ENCODE results near the gene DAB2.
"Not testable (repeated sequence)": the region's sequence is repeated elsewhere in the genome, so short reads cannot be mapped to it uniquely, and the experiment has no call there.

DAB2 gene

DNA sequence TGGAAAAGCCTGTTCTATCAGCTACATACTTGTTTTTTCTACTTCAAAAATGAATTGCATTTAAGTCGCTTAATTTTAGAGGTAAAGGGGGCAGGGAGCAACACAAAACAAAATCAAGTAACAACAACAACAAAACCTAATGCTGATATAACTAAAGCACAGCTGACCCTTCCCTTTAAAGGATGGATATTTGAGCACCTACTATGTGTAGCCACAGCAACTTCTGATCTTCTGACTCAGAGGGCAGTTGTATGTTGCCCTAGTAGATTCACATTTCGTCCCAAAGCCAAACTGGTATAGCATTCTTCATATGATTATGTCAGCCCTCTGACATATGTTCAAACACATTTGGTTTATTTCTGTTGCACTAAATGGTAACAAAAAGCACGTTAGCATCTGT is 6.8 kb downstream of the DAB2 start:
- DNase-seq, result no peak

DNA sequence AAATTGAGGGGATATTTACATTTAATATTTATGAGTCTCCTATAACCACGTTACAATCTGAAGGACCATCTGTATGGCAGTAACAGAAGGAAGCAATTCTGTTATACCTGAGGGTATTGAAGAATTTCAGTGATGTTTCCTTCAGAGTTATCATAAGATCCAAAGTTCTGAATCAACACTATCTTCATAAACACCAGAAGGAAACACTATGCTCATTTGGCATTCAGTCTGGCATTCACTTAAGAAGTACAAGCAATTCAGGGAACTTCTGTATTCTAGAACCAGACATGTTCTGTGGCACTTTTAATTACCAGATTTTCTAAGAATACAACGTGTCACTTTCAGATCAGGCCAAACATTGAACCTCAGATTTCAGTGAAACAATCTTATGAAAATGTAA is 9.6 kb downstream of the DAB2 start:
- DNase-seq, result no peak

DNA sequence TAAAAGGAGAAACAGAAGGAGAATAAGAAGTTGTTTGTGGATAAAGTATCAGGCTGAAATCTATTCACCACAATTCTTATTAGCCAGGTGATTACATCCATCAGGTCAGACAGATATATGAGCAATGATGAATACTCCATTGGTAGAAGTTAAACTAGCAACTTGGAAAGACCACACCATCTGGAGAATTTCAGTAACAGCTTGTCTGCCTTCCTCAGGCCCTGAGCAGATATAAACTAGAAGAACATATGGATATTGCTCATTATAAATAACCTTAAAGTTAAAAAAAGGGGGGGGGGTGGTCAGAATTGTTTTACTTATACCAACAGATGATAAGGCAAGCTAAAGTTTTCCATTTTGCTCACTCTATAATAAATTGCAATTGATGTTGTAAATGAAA is 10.4 kb downstream of the DAB2 start:
- no peak for DNase-seq

DNA sequence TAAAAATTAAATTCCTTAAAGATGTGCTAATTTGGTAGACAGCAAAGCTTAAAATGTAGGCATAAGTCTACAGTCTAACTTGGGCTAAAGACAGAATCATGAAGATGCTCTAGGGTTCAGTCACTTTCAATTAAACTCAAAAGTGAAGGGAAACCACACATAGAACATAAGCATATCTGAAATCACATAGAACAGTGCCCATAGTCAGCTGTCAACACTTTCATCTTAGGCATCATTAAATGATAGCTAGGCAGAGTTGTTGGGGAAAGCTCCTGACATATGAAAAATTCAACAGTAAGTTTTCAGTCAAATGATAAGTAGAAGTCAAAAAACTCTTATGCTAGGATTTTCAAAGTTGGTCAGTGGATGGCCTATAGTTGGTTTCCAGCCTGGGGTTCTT is 11.0 kb downstream of the DAB2 start:
- DNase-seq, result no peak

DNA sequence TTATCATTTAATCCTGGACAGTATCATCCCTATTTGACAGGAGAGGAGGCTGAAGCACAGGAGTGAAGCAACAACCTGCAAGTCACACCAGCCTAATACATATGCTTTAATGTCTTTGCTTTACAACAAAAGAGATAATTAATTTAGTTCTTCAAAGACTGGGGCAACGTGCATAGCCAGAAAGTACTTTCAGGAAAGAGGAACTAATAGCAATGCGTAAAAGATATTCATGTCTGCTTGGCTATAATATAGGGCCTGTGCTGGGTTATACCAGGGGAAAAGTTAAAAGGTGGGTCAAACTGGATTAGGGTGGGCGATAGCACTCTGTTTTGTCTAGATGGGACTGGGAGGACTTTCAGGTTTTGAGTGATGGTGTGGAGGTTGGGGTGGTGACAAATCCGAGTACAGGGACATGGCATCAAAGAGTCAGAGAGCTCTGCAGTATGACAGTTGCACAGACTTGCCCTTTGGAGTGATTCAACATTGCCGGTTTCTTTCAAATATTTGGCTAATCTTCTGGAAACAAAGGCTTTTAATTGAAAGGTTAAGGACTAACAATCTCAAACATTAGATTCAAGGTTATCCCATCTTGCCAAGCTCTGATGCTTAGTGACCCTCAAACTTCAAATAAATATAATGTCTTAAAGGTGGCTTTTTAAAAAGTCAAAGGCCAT is 11.9 kb downstream of the DAB2 start:
- DNase-seq, result no peak

DNA sequence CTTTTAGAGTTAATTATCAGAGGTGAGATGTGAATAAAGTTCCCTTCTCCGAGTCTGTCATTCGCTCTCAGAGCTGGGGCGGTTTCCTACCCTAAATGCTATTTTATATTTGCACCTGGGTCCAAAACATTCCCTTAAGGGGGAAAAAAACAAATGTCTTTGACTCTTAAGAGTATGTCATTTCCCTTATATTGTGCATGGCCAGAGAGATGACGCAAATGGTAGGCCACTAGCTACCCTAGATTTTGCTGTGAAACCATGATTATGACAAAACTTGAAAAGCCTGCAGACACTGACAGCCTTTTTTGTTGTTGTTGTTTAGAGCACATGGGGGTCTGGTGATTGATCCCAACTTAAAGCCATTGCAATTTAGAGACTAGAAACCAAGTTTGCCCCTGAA is 12.8 kb downstream of the DAB2 start:
- no peak for DNase-seq

DNA sequence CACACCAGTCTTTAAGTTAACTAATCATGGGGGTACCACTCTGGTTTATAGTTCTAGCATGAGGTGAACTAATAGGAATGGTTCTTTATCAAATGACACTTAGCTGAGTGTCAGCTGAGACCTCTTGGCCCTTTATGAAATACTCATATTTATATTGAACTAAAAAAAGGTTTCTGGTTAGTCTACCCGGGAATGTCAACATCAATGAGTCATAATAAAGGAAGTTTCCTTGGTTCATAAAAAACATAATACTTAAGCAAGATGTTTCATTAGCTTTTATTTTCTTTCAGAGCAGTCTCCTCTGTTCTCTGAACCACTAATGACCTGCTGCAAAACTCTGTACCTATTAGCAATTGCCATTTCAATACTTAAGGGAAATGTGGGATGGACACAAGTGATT is 13.7 kb downstream of the DAB2 start:
- DNase-seq, result no peak

DNA sequence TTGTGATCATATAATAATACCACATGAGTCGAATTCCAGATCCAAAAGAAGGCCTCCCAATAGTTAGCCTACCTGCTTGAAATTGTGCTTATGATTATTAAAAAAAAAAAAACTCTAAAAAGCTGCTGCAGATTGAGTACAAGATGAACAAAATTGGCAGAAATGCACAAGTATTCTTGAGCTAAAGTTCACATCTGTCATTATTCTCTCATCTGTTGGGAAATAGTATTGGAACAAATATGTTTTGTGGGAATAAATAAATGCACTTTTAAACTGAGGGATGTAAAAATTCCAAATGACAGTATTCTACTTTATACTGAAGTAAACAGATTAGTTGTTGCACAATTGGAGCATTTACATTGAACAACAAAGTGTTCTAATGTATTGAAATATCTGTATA is 15.7 kb downstream of the DAB2 start:
- DNase-seq, result no peak

DNA sequence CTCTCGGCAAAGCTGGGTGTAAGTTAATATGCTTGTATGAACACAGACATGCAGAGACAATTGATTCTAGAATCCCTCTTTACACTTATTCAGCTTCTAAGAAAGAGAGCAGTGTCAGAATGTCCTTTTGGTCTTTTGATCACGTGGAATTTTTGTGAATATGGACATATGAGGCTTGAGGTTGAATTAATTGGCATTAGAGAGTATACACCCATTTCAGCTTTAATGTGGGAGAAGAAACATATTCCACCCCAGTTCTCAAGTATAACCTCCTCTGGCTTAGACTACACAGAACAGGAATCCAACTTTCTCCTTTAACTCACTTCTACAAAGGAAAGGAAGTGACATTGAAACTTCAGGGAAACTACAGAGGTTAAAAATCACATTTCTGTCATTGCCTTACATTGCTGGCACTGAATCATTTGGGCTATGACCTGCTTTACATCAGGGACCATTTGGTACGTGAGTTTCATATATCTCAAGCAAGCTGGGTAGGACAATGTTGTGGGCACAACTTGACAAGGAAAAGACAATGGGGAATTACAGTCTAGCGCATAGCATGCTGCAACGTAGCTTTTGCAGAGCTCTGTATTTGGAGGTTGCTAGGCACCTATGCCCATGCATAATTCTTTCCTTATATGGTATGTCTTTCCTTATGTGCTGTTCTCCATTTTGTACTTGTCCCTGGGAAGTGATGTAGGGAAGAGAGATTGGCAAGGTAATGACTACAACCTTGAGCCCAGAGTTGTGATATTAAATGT is 19.5 kb downstream of the DAB2 start:
- no peak for DNase-seq

DNA sequence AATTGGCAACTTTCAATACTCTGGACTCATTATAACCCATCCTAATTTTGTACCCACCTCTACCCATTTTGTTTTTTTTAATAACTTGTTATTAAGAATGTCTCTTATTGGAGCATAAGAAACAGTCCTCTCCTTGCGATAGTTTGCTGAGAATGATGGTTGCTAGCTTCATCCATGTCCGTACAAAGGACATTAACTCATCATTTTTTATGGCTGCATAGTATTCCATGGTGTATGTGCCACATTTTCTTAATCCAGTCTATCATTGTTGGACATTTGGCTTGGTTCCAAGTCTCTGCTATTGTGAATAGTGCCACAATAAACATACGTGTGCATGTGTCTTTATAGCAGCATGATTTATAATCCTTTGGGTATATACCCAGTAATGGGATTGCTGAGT is 21.0 kb downstream of the DAB2 start:
- not testable (repeated sequence) for DNase-seq

DNA sequence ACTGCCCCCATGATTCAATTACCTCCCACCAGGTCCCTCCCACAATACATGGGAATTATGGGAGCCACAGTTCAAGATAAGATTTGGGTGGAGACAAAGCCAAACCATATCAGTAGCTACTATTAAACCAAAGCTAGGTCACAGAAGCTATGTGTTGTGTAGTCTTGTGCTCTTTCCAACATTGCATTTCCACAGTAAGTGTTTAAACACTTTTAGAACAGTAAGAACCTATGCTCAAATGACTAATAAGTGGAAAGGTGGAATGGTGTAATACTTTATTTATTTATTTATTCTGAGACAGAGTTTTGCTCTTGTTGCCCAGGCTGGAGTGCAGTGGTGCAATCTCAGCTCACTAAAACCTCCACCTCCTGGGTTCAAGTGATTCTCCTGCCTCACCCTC is 22.6 kb downstream of the DAB2 start:
- not testable (repeated sequence) for DNase-seq

DNA sequence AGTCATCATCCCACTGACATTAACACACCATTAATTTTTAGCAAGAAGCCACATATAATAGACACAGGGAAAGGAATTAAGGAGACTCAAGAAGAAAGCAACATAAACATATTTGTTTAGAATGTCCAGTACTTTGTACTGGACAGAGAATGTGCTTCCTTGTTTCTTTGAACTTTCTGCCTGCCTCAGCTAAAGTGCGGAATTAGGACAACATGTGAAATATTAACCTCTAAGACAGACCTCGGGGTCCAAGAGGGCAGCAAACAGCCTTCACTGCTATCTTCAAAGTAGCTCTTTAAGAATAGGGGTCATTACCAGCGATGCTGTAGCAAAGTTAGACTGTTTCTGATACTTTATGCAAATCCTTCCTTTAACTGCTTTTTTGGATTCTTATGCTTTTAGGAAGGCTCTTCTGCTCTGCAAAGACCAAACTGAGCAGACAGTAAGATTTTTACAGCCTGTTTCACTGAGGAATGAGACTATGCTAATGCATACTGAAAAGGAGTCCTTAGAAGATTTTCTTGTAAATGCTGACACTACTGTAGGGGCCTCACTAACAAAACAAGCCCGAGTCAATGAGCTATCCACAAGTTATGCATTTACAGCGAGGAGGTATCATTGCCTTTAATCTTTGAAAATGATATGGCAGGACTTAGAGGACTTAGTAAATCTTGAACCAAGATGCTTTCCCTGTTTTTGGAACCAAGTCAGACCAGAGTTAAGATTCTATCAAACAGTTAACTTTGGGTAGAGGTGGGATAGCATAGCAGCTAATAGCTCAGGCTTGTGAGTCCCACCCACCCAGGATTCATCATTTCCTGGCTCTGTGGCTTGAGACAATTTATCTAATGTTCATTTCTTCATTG is 23.8 kb downstream of the DAB2 start:
- DNase-seq, result no peak

DNA sequence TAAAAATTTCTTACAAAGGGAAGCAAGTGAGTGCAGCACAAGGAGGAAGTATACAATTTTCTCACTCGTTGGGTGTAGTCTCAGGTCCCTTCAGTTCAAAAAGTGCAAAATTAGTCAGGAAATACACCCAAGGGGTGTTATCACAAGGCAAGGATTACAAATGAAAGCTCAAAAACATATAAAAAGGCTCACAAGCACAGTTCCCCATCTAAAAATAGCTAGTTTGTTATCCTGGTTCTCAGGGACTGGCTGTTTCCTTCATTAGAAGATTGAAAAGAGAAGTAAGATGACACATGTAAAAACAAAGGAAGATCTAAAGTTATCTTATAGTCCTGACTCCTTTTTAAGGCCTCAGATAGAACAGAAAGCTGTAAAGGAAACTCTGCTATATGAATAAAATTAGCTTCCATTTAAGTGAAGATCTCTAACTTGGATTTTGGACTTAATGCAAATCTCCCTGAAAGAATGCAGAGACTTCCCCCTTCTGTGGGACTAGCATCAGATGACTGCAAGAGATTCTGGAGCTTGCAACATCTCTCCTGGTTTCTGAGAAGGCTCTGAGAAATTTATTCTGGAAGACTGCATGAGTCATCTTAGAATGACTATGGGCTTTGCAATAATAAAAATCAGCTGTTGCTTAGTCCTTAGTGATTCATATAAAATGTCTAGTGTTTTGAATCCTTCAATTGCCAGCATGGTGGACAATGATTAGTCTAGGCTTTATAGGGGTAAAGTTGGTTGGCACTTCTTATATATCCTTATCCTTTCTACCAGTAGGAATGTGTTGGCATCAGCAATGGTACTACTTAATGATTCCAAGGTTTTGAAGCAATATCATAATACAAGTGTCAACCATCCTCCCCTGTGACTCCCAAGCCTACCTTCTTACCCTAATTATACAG is 25.4 kb downstream of the DAB2 start:
- peak; percentile 4 for DNase-seq

DNA sequence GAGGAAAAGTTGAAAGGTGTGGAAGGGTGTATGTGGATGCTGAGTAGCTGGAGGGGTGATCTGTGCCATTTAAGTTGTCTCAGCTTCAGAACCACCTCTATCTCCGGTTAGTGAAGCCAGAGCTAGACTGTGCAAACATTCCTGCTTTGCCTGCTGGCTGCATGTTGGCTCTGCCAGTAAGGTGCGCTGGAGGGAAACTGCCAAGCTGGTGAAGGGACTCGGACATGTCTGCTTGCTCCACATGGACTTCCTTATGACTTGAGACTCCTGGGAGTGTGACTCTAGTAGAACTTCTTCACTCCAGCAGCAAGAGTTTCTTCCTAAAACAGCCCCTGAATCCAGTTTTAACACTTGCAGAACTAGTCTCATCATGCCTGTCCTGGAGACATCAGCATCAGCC is 27.9 kb downstream of the DAB2 start:
- DNase-seq, result no peak

DNA sequence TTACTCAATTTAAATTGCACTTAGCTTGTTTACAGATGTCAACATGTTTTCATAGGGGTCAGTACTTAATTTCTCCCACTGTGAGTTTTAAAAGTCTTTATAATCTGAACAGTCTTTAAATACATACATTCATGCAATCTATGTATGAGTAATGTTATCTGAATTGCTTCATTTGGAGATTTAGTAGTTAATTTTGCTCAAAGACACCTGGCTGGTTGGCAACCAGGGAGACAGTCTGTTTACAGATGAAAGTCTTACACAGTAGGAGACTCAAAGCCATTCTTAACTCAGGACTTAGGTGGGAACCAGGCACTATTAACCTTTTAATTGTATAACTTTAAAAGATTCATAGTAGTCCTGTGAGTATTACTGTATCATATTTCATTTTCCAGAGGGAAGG is 29.3 kb downstream of the DAB2 start:
- DNase-seq, result no peak

DNA sequence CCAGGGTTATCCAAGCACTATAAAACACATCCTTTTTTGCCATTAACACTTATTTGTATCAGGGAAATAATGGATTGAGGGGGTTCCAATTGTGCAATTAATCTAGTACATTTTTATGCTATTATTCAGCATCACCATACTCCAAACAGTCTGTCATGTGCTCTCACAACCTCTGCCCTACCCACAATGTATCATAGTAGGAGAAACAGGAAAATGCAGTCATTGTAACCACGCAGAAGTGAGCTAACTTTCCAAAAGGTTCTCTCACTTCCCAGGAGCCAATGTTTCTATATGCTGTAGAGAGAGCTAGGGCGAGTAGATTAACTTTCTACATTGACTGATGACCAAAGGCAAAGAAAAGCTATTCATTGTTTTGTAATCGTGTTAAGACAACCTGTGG is 29.8 kb downstream of the DAB2 start:
- no peak for DNase-seq

DNA sequence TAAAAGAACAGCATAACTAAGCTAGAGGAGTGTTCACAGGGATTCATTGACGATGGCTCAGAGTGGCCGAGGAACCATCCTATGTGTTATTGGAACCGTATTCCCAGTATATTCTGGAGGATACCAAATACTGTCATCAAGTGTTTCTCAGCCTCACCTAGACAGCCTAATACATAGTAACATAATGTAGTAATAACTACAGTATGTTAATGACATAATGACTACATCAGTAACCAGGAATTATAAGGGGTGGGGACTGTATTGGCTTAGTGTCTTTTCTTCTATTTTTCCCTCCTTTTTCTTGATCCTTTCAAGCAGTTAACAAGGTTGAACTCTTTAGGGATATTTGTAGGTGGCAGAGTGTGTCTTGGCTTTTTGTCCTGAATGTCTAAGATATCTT is 33.8 kb downstream of the DAB2 start:
- no peak for DNase-seq

DNA sequence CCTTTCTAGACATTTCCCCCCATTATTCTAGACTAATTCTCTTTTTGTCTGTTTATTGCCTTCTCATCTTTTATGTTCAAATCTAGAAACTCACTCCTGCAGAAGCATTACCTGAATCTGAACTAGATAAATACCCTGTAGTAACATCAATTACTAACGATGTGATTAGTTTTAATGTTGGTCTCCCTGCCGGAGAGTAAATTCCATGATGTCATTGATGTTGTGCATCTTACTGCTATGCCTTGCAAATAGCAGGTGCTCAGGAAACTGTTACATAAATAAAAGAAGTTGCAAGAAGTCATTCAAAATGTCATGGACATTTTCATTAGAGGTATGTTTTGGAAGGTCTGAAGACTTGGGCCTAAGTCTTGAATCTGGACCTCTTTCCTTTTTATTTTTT is 37.5 kb downstream of the DAB2 start:
- DNase-seq, result no peak

DNA sequence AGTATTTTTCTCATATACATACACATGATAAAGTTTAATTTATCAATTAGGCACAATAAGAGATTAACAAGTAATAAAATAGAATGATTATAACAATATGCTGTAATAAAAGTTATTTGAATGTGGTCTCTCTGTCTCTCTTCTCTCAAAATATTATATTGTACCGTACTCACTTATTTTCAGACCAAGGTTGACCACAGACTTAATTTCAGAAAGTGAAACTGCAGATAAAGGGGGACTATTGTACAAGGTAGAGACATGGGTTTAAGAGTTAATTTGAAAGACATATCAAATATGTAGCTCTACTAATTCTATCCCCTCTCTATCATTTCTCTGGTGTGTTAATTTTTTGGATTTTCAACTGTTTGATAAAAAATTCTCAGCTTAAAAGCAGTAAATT is 40.5 kb downstream of the DAB2 start:
- no peak for DNase-seq

DNA sequence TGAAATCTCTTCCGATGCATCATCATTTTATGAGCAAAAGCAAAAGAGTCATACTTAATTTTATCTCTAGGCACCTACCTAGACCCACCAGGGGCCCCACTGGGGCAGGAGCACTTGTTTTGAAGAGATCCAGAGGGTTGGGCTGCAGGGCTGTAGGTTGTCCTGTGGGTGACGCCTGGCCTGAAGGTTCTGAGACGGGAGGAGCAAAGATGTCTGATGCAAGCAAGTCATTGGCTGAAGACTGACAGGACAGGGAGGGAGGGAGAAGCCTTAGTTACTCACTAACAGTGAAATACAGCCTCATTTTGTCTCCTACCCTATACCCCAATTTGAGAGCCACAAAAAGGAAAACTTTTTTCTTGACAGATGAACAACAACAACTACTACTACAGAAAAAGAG is 43.4 kb downstream of the DAB2 start:
- no peak for DNase-seq

DNA sequence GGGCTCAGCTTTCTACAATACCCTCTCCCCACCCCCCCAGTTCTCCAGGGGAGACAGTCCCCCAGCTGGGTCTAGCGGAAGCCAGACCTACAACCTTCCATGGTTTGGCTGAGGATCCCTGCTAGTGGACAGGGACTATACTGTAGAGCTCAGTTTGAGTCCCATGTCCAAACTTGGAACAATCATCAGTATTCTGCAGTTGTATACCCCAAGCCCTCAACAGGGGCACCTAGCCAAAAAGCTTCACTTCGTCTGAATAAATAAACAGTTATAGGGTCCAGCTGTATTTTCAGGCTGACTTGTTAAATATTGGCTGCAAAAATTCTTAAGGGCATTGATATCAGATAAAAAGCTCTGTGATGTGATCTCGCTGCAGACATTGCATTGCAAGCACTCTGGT is 45.1 kb downstream of the DAB2 start:
- DNase-seq, result no peak

DNA sequence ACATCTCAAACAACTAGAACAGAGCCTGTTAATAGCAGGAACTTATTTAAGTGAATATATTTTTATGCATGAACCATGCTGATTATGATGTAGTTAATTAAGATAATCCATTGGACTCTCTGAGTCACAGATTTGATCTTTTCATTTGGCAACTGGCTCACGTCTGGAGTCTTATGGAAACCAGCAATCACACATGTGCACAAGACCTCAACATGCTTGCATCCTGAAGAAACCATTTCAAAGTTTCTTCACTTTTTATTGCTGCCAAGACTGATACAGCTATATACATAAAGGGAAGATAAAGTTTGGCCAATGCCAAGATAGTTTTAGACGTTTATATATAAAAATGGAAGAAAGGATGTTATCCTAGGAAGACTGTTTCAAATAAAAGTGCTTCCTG is 47.2 kb downstream of the DAB2 start:
- no peak for DNase-seq

DNA sequence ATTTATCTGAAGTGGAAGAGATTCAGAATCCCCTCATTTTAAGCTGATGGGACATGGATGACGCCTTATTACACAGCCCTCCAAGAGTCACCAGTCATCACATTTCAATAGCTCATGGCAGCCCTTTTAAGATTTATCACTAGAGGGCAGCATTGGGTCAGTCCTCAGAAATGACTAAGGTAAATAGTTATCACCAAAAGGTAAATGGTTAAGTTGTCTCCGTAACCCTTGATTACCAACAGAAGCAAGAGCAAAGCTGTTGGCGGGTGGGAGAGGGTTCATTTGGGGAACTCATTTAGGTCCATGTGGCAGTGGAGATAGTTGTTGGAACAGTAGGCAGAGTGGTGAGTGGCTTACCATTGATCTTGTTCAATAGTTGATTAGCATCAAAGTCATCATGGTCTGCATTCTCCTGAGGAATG is 48.5 kb downstream of the DAB2 start:
- peak; percentile 73 for DNase-seq

Measured in activated CD4-positive, alpha-beta T cell treated with anti-CD3 and anti-CD28 coated beads, Interleukin-2, Interleukin-6, amounts not matched to agents 100 ng/mL and 50 ng/mL, durations not matched to agents 16 hours and 8 hours (primary cell).